K562 (cell line): ENCODE measurements around the gene ZNF346. TPM values are rescaled to one million over a fixed set of nuclear protein-coding genes. Genes with fewer than 3 reads are reported as not detected.

Source experiments
- ELF1 ChIP-seq: fragments of 200-800 bp; sonication (Bioruptor generic); IDR thresholded peaks from 2 replicates; pipeline ENCODE4 v1.6.1; 2016; ENCODE audit warnings: missing genetic modification characterization, missing compliant biosample characterization
- ETV5 ChIP-seq: sonication (generic); formaldehyde crosslinking; IDR thresholded peaks from 2 replicates; pipeline ENCODE4 v1.4.0; 2020; ENCODE audit warnings: low read depth, mild to moderate bottlenecking, missing genetic modification reagents
- SMAD2 ChIP-seq: fragments of 150-350 bp; IDR thresholded peaks from 2 replicates; pipeline ENCODE4 v1.6.1; 2014; ENCODE audit warnings: low read depth, mild to moderate bottlenecking, low read length
- SPI1 ChIP-seq: IDR thresholded peaks from 2 replicates; pipeline ENCODE4 v1.6.1; 2011; ENCODE audit warnings: low read depth, low read length, control low read depth, borderline replicate concordance
- ZBTB1 ChIP-seq: sonication (generic); formaldehyde crosslinking; IDR thresholded peaks from 2 replicates; pipeline ENCODE4 v1.8.1; 2023; ENCODE audit warnings: missing genetic modification reagents, low read depth, mild to moderate bottlenecking, borderline replicate concordance
- ZFPM2 ChIP-seq: fragments of 250-450 bp; sonication (Bioruptor Pico); IDR thresholded peaks from 2 replicates; pipeline ENCODE4 v1.5.1; 2022; ENCODE audit warnings: mild to moderate bottlenecking
- ZNF232 ChIP-seq: sonication (generic); formaldehyde crosslinking; IDR thresholded peaks from 2 replicates; pipeline ENCODE4 v1.8.0; 2022; ENCODE audit warnings: mild to moderate bottlenecking, missing genetic modification reagents
- ZNF41 ChIP-seq: fragments of 250-450 bp; sonication (Bioruptor Pico); conservative IDR thresholded peaks from 2 replicates; pipeline ENCODE4 v1.4.0; 2020; ENCODE audit warnings: mild to moderate bottlenecking
- ZNF668 ChIP-seq: fragments of 250-450 bp; sonication (Bioruptor Pico); IDR thresholded peaks from 2 replicates; pipeline ENCODE4 v1.8.0; 2022; ENCODE audit warnings: mild to moderate bottlenecking, inconsistent platforms
- polyA plus RNA-seq, 8 experiments: library from polyadenylated mRNA; depleted of rRNA in 4 of 8; stranded (reverse) in 5 of 8; unstranded in 3 of 8; fragments of >200 nt; fragmentation: Nextera tagmentation in 2 of 8; fragmentation: Illumina TruSeq in 1 of 8; extraction: Ambion mirVana in 2 of 8; extraction: Trizol in 1 of 8; gene quantifications; 2 replicates each; pipeline versions ENCODE4 v1.2.1 to v1.2.3, GENCODE V29; 2011 to 2014; ENCODE audit warnings: inconsistent platforms in 1 of 8, missing spikeins in 1 of 8
- total RNA-seq, 7 experiments: library from RNA; depleted of rRNA in 6 of 7; stranded (reverse); fragments of >200 nt in 6 of 7; fragmentation: Illumina TruSeq in 2 of 7; extraction: Trizol in 2 of 7; gene quantifications; 2 replicates each; pipeline versions ENCODE4 v1.2.1 to v1.2.3, GENCODE V29; 2011 to 2021; ENCODE audit warnings: low replicate concordance in 1 of 7
- TF ChIP-seq, protein P1 (sequence below), 2 experiments: fragments of 450-650 bp; formaldehyde crosslinking in 1 of 2; IDR thresholded peaks; 2 replicates each; pipeline versions ENCODE4 v1.4.0 to v1.6.1; 2014 to 2020; ENCODE audit warnings: mild to moderate bottlenecking in 2 of 2, borderline replicate concordance in 1 of 2, low read depth in 1 of 2
- TF ChIP-seq, protein P2 (sequence below): sonication (generic); formaldehyde crosslinking; IDR thresholded peaks from 2 replicates; pipeline ENCODE4 v1.8.0; 2022; ENCODE audit warnings: mild to moderate bottlenecking, missing genetic modification reagents, borderline replicate concordance
- TF ChIP-seq, protein P3 (sequence below): IDR thresholded peaks from 2 replicates; pipeline ENCODE4 v1.6.1; 2016; ENCODE audit warnings: missing genetic modification characterization, missing compliant biosample characterization

The ZNF346 gene
- total and polyA plus RNA-seq, 9 of the 15 experiments (the other 6 are each of a cell fraction or from before 2014, with no cell fraction given), result 5.0 to 25.1 (median 20.1) TPM

DNA sequence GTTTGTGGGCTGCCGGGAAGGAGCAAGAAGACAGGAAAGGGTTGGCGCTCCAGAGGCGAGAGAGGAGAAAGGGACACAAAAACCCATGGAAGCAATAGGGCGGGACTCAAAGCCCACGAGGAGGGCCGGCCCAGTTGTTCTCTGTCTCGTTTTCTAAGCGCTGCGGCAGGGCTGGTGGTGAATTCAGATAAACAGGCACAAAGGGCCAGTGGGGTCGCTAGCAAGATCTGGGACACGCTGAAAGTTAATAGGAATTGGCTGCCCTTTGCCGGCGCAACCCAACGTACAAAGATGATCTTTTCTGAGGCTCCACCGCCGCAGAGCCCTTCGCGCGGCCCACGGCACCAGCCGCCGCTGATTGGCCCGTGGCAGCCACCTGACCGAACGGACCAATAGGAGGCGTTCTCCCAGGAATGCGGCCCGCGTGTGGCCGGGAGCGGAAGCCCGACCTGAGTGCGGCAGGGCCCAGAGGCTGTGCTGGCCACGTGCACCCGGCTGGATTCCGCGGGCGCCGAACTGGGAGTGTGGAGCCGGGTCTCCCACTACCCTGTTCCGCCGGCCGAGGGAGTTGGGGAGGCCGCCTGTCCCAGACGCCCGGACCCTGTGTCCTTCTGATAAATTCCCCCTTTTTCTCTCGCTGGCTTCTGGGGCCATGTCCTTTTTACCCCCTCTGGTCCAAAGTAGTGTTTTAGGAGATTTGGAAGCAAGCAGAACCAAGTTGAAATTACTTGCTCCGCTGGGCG, 94.3 kb downstream of the ZNF346 start (continued):
- TF ChIP-seq, protein P1, sequence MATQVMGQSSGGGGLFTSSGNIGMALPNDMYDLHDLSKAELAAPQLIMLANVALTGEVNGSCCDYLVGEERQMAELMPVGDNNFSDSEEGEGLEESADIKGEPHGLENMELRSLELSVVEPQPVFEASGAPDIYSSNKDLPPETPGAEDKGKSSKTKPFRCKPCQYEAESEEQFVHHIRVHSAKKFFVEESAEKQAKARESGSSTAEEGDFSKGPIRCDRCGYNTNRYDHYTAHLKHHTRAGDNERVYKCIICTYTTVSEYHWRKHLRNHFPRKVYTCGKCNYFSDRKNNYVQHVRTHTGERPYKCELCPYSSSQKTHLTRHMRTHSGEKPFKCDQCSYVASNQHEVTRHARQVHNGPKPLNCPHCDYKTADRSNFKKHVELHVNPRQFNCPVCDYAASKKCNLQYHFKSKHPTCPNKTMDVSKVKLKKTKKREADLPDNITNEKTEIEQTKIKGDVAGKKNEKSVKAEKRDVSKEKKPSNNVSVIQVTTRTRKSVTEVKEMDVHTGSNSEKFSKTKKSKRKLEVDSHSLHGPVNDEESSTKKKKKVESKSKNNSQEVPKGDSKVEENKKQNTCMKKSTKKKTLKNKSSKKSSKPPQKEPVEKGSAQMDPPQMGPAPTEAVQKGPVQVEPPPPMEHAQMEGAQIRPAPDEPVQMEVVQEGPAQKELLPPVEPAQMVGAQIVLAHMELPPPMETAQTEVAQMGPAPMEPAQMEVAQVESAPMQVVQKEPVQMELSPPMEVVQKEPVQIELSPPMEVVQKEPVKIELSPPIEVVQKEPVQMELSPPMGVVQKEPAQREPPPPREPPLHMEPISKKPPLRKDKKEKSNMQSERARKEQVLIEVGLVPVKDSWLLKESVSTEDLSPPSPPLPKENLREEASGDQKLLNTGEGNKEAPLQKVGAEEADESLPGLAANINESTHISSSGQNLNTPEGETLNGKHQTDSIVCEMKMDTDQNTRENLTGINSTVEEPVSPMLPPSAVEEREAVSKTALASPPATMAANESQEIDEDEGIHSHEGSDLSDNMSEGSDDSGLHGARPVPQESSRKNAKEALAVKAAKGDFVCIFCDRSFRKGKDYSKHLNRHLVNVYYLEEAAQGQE (IDR thresholded peaks at IDR 0.05; ENCODE audit: borderline replicate concordance), result peak; percentile 82
- TF ChIP-seq, protein P1 (CRISPR knock-in tag; IDR thresholded peaks at IDR 0.05; ENCODE audit: low read depth), result peak; percentile 58; the same call in 1 of the 2 replicates
- peak; percentile 83 for TF ChIP-seq ETV5 (CRISPR knock-in tag)
- peak; percentile 99 for TF ChIP-seq ZNF232 (CRISPR knock-in tag)
- TF ChIP-seq, protein P2, sequence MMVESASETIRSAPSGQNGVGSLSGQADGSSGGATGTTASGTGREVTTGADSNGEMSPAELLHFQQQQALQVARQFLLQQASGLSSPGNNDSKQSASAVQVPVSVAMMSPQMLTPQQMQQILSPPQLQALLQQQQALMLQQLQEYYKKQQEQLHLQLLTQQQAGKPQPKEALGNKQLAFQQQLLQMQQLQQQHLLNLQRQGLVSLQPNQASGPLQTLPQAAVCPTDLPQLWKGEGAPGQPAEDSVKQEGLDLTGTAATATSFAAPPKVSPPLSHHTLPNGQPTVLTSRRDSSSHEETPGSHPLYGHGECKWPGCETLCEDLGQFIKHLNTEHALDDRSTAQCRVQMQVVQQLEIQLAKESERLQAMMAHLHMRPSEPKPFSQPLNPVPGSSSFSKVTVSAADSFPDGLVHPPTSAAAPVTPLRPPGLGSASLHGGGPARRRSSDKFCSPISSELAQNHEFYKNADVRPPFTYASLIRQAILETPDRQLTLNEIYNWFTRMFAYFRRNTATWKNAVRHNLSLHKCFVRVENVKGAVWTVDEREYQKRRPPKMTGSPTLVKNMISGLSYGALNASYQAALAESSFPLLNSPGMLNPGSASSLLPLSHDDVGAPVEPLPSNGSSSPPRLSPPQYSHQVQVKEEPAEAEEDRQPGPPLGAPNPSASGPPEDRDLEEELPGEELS, result peak; percentile 100
- no peak for TF ChIP-seq SMAD2
- 0 out of 2 replicates have a peak, but pooled peaks have one; percentile 17 for TF ChIP-seq ZNF668
- TF ChIP-seq, protein P3, sequence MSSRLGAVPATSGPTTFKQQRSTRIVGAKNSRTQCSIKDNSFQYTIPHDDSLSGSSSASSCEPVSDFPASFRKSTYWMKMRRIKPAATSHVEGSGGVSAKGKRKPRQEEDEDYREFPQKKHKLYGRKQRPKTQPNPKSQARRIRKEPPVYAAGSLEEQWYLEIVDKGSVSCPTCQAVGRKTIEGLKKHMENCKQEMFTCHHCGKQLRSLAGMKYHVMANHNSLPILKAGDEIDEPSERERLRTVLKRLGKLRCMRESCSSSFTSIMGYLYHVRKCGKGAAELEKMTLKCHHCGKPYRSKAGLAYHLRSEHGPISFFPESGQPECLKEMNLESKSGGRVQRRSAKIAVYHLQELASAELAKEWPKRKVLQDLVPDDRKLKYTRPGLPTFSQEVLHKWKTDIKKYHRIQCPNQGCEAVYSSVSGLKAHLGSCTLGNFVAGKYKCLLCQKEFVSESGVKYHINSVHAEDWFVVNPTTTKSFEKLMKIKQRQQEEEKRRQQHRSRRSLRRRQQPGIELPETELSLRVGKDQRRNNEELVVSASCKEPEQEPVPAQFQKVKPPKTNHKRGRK (tag), result peak; percentile 55
- TF ChIP-seq ELF1, result peak; percentile 71
- TF ChIP-seq ZFPM2 (CRISPR knock-in tag), result no peak
- peak; percentile 93 for TF ChIP-seq ZBTB1 (CRISPR knock-in tag)
- TF ChIP-seq SPI1, result peak; percentile 23; the same call in 1 of the 2 replicates
- 0 out of 2 replicates have a peak, but pooled peaks have one; percentile 25 for TF ChIP-seq ZNF41 (CRISPR knock-in tag)
